H9 (cell line): Measurements from ENCODE around the gene LRRN3. TPM values are rescaled to one million over a fixed set of nuclear protein-coding genes. Genes with fewer than 3 reads are reported as not detected.

Experiments
- DNase-seq: peaks from one replicate; pipeline ENCODE4 v3.0.0-alpha.2; 2017
- H2AFZ ChIP-seq: one replicate; pipeline ENCODE4 v1.6.1; 2013; ENCODE audit warnings: mild to moderate bottlenecking, low read length, control low read depth, moderate library complexity
- H2AK5ac ChIP-seq: 2 replicates; pipeline ENCODE4 v1.6.1; 2013; ENCODE audit warnings: low read length, control low read depth, mixed read lengths; ENCODE audit not compliant: insufficient read length
- H2BK120ac ChIP-seq: one replicate; pipeline ENCODE4 v1.6.1; 2013; ENCODE audit warnings: low read depth, mild to moderate bottlenecking, low read length, control low read depth, inconsistent platforms; ENCODE audit not compliant: poor library complexity, severe bottlenecking
- H2BK12ac ChIP-seq: 2 replicates; pipeline ENCODE4 v1.6.1; 2013; ENCODE audit warnings: low read length, control low read depth, mixed read lengths, low read depth; ENCODE audit not compliant: insufficient read length
- H2BK15ac ChIP-seq: 2 replicates; pipeline ENCODE4 v1.6.1; 2013; ENCODE audit warnings: low read depth, low read length, control low read depth
- H2BK20ac ChIP-seq: one replicate; pipeline ENCODE4 v1.6.1; 2013; ENCODE audit warnings: low read depth, mild to moderate bottlenecking, low read length, control low read depth, inconsistent platforms; ENCODE audit not compliant: poor library complexity, severe bottlenecking
- H2BK5ac ChIP-seq: 2 replicates; pipeline ENCODE4 v1.6.1; 2013; ENCODE audit warnings: low read length, control low read depth, mixed read lengths; ENCODE audit not compliant: insufficient read length
- H3K14ac ChIP-seq: 2 replicates; pipeline ENCODE4 v1.6.1; 2013; ENCODE audit warnings: low read length, control low read depth; ENCODE audit not compliant: insufficient read depth
- H3K18ac ChIP-seq: 2 replicates; pipeline ENCODE4 v1.6.1; 2013; ENCODE audit warnings: low read depth, mild to moderate bottlenecking, mixed read lengths, low read length, control low read depth; ENCODE audit not compliant: insufficient read length
- H3K23ac ChIP-seq: 2 replicates; pipeline ENCODE4 v1.6.1; 2013; ENCODE audit warnings: low read length, control low read depth, mixed read lengths, low read depth; ENCODE audit not compliant: insufficient read length
- H3K23me2 ChIP-seq: 2 replicates; pipeline ENCODE4 v1.6.1; 2013; ENCODE audit warnings: low read depth, mild to moderate bottlenecking, mixed read lengths, low read length, control low read depth; ENCODE audit not compliant: insufficient read length, poor library complexity, severe bottlenecking
- H3K27ac ChIP-seq: 2 replicates; pipeline ENCODE4 v1.5.1; 2013; ENCODE audit warnings: low read length, control low read depth, mixed read lengths, low read depth; ENCODE audit not compliant: insufficient read length
- H3K27me3 ChIP-seq: 2 replicates; pipeline ENCODE4 v1.6.1; 2013; ENCODE audit warnings: low read length, control low read depth, inconsistent platforms; ENCODE audit not compliant: insufficient read depth
- H3K4ac ChIP-seq: 2 replicates; pipeline ENCODE4 v1.6.1; 2013; ENCODE audit warnings: low read depth, mild to moderate bottlenecking, control low read depth, inconsistent platforms, low read length, moderate library complexity
- H3K4me1 ChIP-seq: 2 replicates; pipeline ENCODE4 v1.6.1; 2013; ENCODE audit warnings: low read length, control low read depth, inconsistent platforms; ENCODE audit not compliant: insufficient read depth
- H3K4me2 ChIP-seq: 2 replicates; pipeline ENCODE4 v1.6.1; 2013; ENCODE audit warnings: low read length, control low read depth, mixed read lengths; ENCODE audit not compliant: insufficient read length, insufficient read depth
- H3K56ac ChIP-seq: 2 replicates; pipeline ENCODE4 v1.6.1; 2013; ENCODE audit warnings: low read depth, mild to moderate bottlenecking, mixed read lengths, low read length, control low read depth; ENCODE audit not compliant: insufficient read length
- H3K79me1 ChIP-seq: 2 replicates; pipeline ENCODE4 v1.6.1; 2013; ENCODE audit warnings: low read depth, mild to moderate bottlenecking, moderate library complexity, low read length, control low read depth, inconsistent platforms; ENCODE audit not compliant: insufficient read depth, poor library complexity, severe bottlenecking
- H3K79me2 ChIP-seq: 2 replicates; pipeline ENCODE4 v1.6.1; 2013; ENCODE audit warnings: low read length, control low read depth, inconsistent platforms; ENCODE audit not compliant: insufficient read depth
- H3K9ac ChIP-seq: 2 replicates; pipeline ENCODE4 v1.6.1; 2013; ENCODE audit warnings: low read length, control low read depth, mixed read lengths; ENCODE audit not compliant: insufficient read length; ENCODE audit errors: extremely low read depth
- H3K9me3 ChIP-seq: one replicate; pipeline ENCODE4 v1.6.1; 2013; ENCODE audit warnings: low read depth, low read length, inconsistent platforms; ENCODE audit not compliant: control insufficient read depth
- H3T11ph ChIP-seq: one replicate; pipeline ENCODE4 v1.6.1; 2013; ENCODE audit warnings: mild to moderate bottlenecking, low read length, control low read depth, inconsistent platforms
- H4K20me1 ChIP-seq: one replicate; pipeline ENCODE4 v1.6.1; 2013; ENCODE audit not compliant: control insufficient read depth, insufficient read length, insufficient read depth
- H4K5ac ChIP-seq: 2 replicates; pipeline ENCODE4 v1.6.1; 2013; ENCODE audit warnings: low read depth, mild to moderate bottlenecking, mixed read lengths, low read length, control low read depth; ENCODE audit not compliant: insufficient read length
- H4K8ac ChIP-seq: replicated peaks from 2 replicates; pipeline ENCODE4 v1.6.1; 2013; ENCODE audit warnings: low read length, control low read depth, mixed read lengths, low read depth; ENCODE audit not compliant: insufficient read length
- H4K91ac ChIP-seq: 2 replicates; pipeline ENCODE4 v1.6.1; 2013; ENCODE audit warnings: low read depth, mild to moderate bottlenecking, moderate library complexity, mixed read lengths, low read length, control low read depth; ENCODE audit not compliant: insufficient read length
- H3K27ac Mint-ChIP-seq, 3 experiments: 2 replicates in 2 of 3; 3 replicates in 1 of 3; pipeline ENCODE4 v1.8.0; 2020 to 2021; ENCODE audit warnings: mixed read lengths in 3 of 3, mild to moderate bottlenecking in 1 of 3, moderate library complexity in 1 of 3
- H3K27me3 Mint-ChIP-seq: 2 replicates; pipeline ENCODE4 v1.8.0; 2021; ENCODE audit warnings: low read depth, mild to moderate bottlenecking, moderate library complexity, mixed read lengths
- H3K36me3 Mint-ChIP-seq, 3 experiments: 2 replicates in 2 of 3; 3 replicates in 1 of 3; pipeline ENCODE4 v1.8.0; 2020 to 2021; ENCODE audit warnings: low read depth in 3 of 3, mixed read lengths in 3 of 3; ENCODE audit not compliant: insufficient read depth in 1 of 3
- H3K4me1 Mint-ChIP-seq, 2 experiments: 2 replicates each; pipeline ENCODE4 v1.8.0; 2020; ENCODE audit warnings: mixed read lengths in 2 of 2
- H3K4me3 Mint-ChIP-seq, 2 experiments: 2 replicates in 1 of 2; 3 replicates in 1 of 2; pipeline ENCODE4 v1.8.0; 2020 to 2021; ENCODE audit warnings: mild to moderate bottlenecking in 2 of 2, mixed read lengths in 2 of 2, moderate library complexity in 1 of 2
- H3K9me3 Mint-ChIP-seq, 2 experiments: 2 replicates in 1 of 2; 3 replicates in 1 of 2; pipeline ENCODE4 v1.8.0; 2020; ENCODE audit warnings: mild to moderate bottlenecking in 2 of 2, mixed read lengths in 2 of 2, moderate library complexity in 1 of 2
- CTCF ChIP-seq: fragments of 200-600 bp; sonication (generic); conservative IDR thresholded peaks from 3 replicates; pipeline ENCODE4 v1.8.0; 2021; ENCODE audit warnings: antibody characterized with exemption, mild to moderate bottlenecking
- WGBS: extraction: QIAGEN DNeasy Blood & Tissue Kit; methylation state at CpG from one replicate; pipeline ENCODE4 v1.1.7; 2013; ENCODE audit warnings: missing lambda C conversion rate, low lambda C conversion rate, mixed read lengths; ENCODE audit not compliant: insufficient read length; ENCODE audit errors: extremely low coverage; 5-methylcytosine and 5-hydroxymethylcytosine counted together
- total RNA-seq: library from RNA; stranded (reverse); gene quantifications from 2 replicates; pipeline ENCODE4 v1.2.1, GENCODE V29; 2021

LRRN3 gene
- total RNA-seq, 1 experiment from 2014 or later, result 0.77 TPM

DNA sequence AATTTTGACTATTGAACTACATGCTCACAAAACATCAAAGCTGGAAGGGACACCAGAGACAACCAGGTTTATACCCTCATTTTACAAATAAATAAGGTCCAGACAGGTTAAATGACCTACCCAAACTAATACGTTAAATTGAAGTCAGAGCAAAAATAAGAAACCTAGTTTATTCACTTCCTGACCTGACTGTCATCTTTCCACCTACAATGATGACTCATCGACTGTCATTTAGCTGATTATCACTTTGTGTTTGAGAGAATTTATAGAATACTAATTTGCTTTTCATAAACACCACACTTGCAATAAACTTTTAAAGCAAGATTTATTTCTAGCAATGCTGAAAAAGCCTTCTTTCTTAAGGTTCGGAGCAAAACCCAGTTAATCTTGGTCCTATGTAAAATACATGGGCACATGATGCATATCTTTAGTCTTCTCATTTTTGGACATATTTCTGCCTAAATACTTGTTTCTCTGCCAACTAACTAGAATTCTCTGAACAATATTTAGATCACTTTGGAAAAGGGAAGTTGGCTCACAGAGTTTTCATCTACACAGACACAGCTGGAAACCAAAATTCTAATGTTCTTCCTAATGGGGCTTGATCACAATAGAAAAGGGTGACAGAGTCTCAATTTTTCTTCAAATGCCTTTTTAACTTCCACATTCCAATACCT lies 16.7 kb upstream of the LRRN3 start:
- H2AK5ac ChIP-seq, result no peak overlapping the region
- no peak for DNase-seq
- no peaks in the 10 kb centered on the region for H3K79me1 ChIP-seq
- no CpG with 5 or more reads among the region's 3 CpGs for WGBS
- no peak overlapping the region; a peak in 1 of 7 replicates for H3K27ac Mint-ChIP-seq
- TF ChIP-seq CTCF, result no peak
- no peak overlapping the region for H4K5ac ChIP-seq
- no peak overlapping the region for H2BK20ac ChIP-seq
- no peak overlapping the region for H3T11ph ChIP-seq
- H4K91ac ChIP-seq, result no peak overlapping the region
- no peak overlapping the region for H2AFZ ChIP-seq
- H3K27me3 Mint-ChIP-seq, result no peaks in the 10 kb centered on the region
- no peaks in the 10 kb centered on the region; the same call in 1 of the 2 replicates for H3K4me1 ChIP-seq
- no peak overlapping the region for H2BK5ac ChIP-seq
- no peak overlapping the region for H3K23ac ChIP-seq
- H3K27ac ChIP-seq, result no peak overlapping the region
- no peak overlapping the region for H3K9ac ChIP-seq
- H3K4ac ChIP-seq, result no peak overlapping the region
- no peak overlapping the region for H3K4me3 Mint-ChIP-seq
- no peaks in the 10 kb centered on the region for H3K9me3 ChIP-seq
- H3K27me3 ChIP-seq, result no peaks in the 10 kb centered on the region
- no peak overlapping the region for H3K56ac ChIP-seq
- no peak overlapping the region for H2BK15ac ChIP-seq
- no peak overlapping the region for H2BK12ac ChIP-seq
- H4K8ac ChIP-seq, result no peak overlapping the region
- no peaks in the 10 kb centered on the region for H3K79me2 ChIP-seq
- H3K4me1 Mint-ChIP-seq, result peaks cover 19 to 23% of the 10 kb centered on the region in 2 experiments
- H4K20me1 ChIP-seq, result no peaks in the 10 kb centered on the region
- H3K9me3 Mint-ChIP-seq, result no peaks in the 10 kb centered on the region
- H3K4me2 ChIP-seq, result no peak overlapping the region
- H3K36me3 Mint-ChIP-seq, result no peaks in the 10 kb centered on the region
- H2BK120ac ChIP-seq, result no peak overlapping the region
- H3K18ac ChIP-seq, result no peak overlapping the region
- H3K14ac ChIP-seq, result no peak overlapping the region
- no peaks in the 10 kb centered on the region for H3K23me2 ChIP-seq
